Body of pancreas (tissue), 4 donors: ENCODE results near the gene LDHD.

ENCODE experiments used
- POLR2A ChIP-seq, 3 donors: fragments of 450-650 bp; IDR thresholded peaks; one replicate each; pipeline ENCODE4 v1.6.1; 2016; ENCODE audit warnings: antibody characterized with exemption in 3 of 3, mild to moderate bottlenecking in 2 of 3
- TF ChIP-seq, protein P1 (sequence below), 7 experiments: fragments of 450-650 bp in 4 of 7; fragments of 200-600 bp in 3 of 7; sonication (generic) in 3 of 7; IDR thresholded peaks; one replicate each; pipeline ENCODE4 v1.5.1; 2016 to 2019; ENCODE audit warnings: antibody characterized with exemption in 7 of 7

DNA sequence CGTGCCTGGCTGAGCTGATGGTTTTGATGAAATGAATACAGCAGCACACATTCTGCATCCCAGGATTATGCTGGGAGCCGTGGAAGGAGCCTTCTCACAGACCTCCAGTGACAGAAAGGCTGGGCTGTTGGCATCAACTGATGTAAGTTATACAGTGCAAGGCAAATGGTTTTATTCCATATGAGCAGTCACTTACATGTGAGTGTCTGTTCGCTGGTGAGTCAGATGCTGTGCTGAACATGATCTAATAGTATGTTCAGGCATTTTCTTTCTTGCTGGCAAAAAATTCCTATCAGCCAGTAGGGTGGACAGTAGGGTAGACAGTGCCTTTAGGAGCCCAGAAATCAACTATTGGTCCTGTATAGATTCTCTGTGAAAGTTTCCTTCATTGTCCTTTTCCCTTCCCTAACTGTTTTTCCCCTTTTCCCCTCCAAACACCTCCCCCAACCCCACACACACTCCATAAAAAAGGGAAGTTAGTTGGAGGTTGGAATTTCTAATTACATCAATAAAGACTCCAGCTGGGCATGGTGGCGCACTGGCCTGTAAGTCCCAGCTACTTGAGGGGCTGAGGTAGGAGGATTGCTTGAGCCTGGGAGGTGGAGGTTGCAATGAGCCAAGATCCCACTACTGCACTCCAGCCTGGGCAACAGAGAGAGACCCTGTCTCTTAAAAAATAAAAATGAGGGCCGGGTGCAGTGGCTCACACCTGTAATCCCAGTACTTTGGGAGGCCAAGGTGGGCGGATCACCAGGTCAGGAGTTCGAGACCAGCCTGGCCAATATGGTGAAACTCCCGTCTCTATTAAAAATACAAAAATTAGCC, 36.2 kb downstream of the LDHD start:
- TF ChIP-seq, protein P1, sequence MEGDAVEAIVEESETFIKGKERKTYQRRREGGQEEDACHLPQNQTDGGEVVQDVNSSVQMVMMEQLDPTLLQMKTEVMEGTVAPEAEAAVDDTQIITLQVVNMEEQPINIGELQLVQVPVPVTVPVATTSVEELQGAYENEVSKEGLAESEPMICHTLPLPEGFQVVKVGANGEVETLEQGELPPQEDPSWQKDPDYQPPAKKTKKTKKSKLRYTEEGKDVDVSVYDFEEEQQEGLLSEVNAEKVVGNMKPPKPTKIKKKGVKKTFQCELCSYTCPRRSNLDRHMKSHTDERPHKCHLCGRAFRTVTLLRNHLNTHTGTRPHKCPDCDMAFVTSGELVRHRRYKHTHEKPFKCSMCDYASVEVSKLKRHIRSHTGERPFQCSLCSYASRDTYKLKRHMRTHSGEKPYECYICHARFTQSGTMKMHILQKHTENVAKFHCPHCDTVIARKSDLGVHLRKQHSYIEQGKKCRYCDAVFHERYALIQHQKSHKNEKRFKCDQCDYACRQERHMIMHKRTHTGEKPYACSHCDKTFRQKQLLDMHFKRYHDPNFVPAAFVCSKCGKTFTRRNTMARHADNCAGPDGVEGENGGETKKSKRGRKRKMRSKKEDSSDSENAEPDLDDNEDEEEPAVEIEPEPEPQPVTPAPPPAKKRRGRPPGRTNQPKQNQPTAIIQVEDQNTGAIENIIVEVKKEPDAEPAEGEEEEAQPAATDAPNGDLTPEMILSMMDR (IDR thresholded peaks at IDR 0.05) = no peak
- no peak for TF ChIP-seq POLR2A (IDR thresholded peaks at IDR 0.05)
